ENCODE measurements around the gene NCAM1. TPM values are rescaled to one million over a fixed set of nuclear protein-coding genes. Genes with fewer than 3 reads are reported as not detected.

NCAM1 gene
- total RNA-seq, 1 experiment from 2014 or later: not detected

- ChIA-PET POLR2A (ENCODE audit: unreplicated experiment) (no interaction called here), CTCF (no interaction called here)
- BruUV-seq (replicated peaks): no TSS peak
- Histone ChIP-seq H3K4me3 (ENCODE audit: low read length) (no peak overlapping the region), H3K9me3 (ENCODE audit: low read length) (no peaks in the 10 kb centered on the region), H3K27me3 (ENCODE audit: low read length) (peaks cover 21% of the 10 kb centered on the region), H3K36me3 (ENCODE audit: low read depth, low read length) (no peaks in the 10 kb centered on the region), H3K4me1 (ENCODE audit: insufficient read depth, low read length) (no peaks in the 10 kb centered on the region), H3K9ac (ENCODE audit: low read length) (no peak overlapping the region), H3F3A (ENCODE audit: low read length, unreplicated experiment) (no peaks in the 10 kb centered on the region), H4K20me1 (ENCODE audit: low read length) (no peaks in the 10 kb centered on the region), H3K27ac (ENCODE audit: low read length) (no peak overlapping the region), H3K9me2 (replicated peaks; ENCODE audit: low read length) (no peaks in the 10 kb centered on the region), H3K4me2 (ENCODE audit: low read length) (no peak overlapping the region), H2AFZ (ENCODE audit: low read length) (no peak overlapping the region), H3K79me2 (ENCODE audit: low read length) (no peaks in the 10 kb centered on the region)
- TF ChIP-seq CTCF (conservative IDR thresholded peaks at IDR 0.05; ENCODE audit: low read depth, low read length) (no peak), EZH2 (IDR thresholded peaks at IDR 0.05; ENCODE audit: low read length, unreplicated experiment) (no peak), EZH2phosphoT487 (IDR thresholded peaks at IDR 0.05; ENCODE audit: borderline replicate concordance, low read length) (no peak)
- DNase-seq (no peak), ATAC-seq (no peak)
- intact Hi-C loops (cut with micrococcal nuclease): no loop called here
These were observed 151.1 kb downstream of the NCAM1 start for GRCh38 chr11:113112307-113112706.

- peaks cover 30% of the 10 kb centered on the region for H3K27me3 ChIP-seq (ENCODE audit: low read length)
- no peak overlapping the region for H3K4me2 ChIP-seq (ENCODE audit: low read length)
- no TSS peak for BruUV-seq (replicated peaks)
- H3K9me3 ChIP-seq (ENCODE audit: low read length): no peaks in the 10 kb centered on the region
- no peak for TF ChIP-seq EZH2phosphoT487 (IDR thresholded peaks at IDR 0.05; ENCODE audit: borderline replicate concordance, low read length)
- TF ChIP-seq CTCF (conservative IDR thresholded peaks at IDR 0.05; ENCODE audit: low read depth, low read length): peak; percentile 69
- H3K36me3 ChIP-seq (ENCODE audit: low read depth, low read length): no peaks in the 10 kb centered on the region
- ChIA-PET POLR2A (ENCODE audit: unreplicated experiment) (no interaction called here), CTCF (no interaction called here)
- DNase-seq (peak; percentile 41), ATAC-seq (peak; percentile 82)
- H2AFZ ChIP-seq (ENCODE audit: low read length): no peak overlapping the region
- no peaks in the 10 kb centered on the region for H3F3A ChIP-seq (ENCODE audit: low read length, unreplicated experiment)
- no peak overlapping the region for H3K27ac ChIP-seq (ENCODE audit: low read length)
- no peaks in the 10 kb centered on the region for H3K9me2 ChIP-seq (replicated peaks; ENCODE audit: low read length)
- H3K79me2 ChIP-seq (ENCODE audit: low read length): no peaks in the 10 kb centered on the region
- no peaks in the 10 kb centered on the region for H4K20me1 ChIP-seq (ENCODE audit: low read length)
- no peaks in the 10 kb centered on the region for H3K4me1 ChIP-seq (ENCODE audit: insufficient read depth, low read length)
- intact Hi-C loops (cut with micrococcal nuclease): no loop called here
- H3K9ac ChIP-seq (ENCODE audit: low read length): no peak overlapping the region
- H3K4me3 ChIP-seq (ENCODE audit: low read length): no peak overlapping the region
These were observed 152.8 kb downstream of the NCAM1 start for GRCh38 chr11:113113801-113114704.

GRCh38 chr11:113114705-113115027 is 153.4 kb downstream of the NCAM1 start:
- intact Hi-C loops (cut with micrococcal nuclease): no loop called here
- Histone ChIP-seq H4K20me1 (ENCODE audit: low read length) (no peaks in the 10 kb centered on the region), H3K27me3 (ENCODE audit: low read length) (peaks cover 30% of the 10 kb centered on the region), H3K36me3 (ENCODE audit: low read depth, low read length) (no peaks in the 10 kb centered on the region), H3K27ac (ENCODE audit: low read length) (no peak overlapping the region), H3K4me1 (ENCODE audit: insufficient read depth, low read length) (no peaks in the 10 kb centered on the region), H3K4me2 (ENCODE audit: low read length) (no peak overlapping the region), H3K9me2 (replicated peaks; ENCODE audit: low read length) (no peaks in the 10 kb centered on the region), H3F3A (ENCODE audit: low read length, unreplicated experiment) (no peaks in the 10 kb centered on the region), H3K9ac (ENCODE audit: low read length) (no peak overlapping the region), H3K4me3 (ENCODE audit: low read length) (no peak overlapping the region), H2AFZ (ENCODE audit: low read length) (no peak overlapping the region), H3K9me3 (ENCODE audit: low read length) (no peaks in the 10 kb centered on the region), H3K79me2 (ENCODE audit: low read length) (no peaks in the 10 kb centered on the region)
- CTCF ChIA-PET: no interaction called here
- TF ChIP-seq CTCF (conservative IDR thresholded peaks at IDR 0.05; ENCODE audit: low read depth, low read length) (no peak), EZH2phosphoT487 (IDR thresholded peaks at IDR 0.05; ENCODE audit: borderline replicate concordance, low read length) (no peak), EZH2 (IDR thresholded peaks at IDR 0.05; ENCODE audit: low read length, unreplicated experiment) (no peak)
- DNase-seq (no peak), ATAC-seq (no peak)
- POLR2A ChIA-PET (ENCODE audit: unreplicated experiment): no interaction called here
- no TSS peak for BruUV-seq (replicated peaks)

Measured in PC-3 (cell line).